OCI-LY1 (cell line): ENCODE data around the gene INPP5J.
A peak's percentile ranks its signal among the peaks of the same experiment; 100 is the strongest.

ENCODE experiments used
- H2AFZ ChIP-seq: fragments of 200-600 bp; sonication (generic), shearing (Covaris generic); 2 replicates; pipeline ENCODE4 v1.6.0; 2014; ENCODE audit warnings: antibody characterized with exemption, mild to moderate bottlenecking, low read length
- H3F3A ChIP-seq: fragments of 200-600 bp; sonication (generic), shearing (Covaris generic); 2 replicates; pipeline ENCODE4 v1.6.0; 2014; ENCODE audit warnings: mild to moderate bottlenecking, antibody characterized with exemption, low read length, moderate library complexity; ENCODE audit not compliant: insufficient read depth
- H3K27ac ChIP-seq: fragments of 200-600 bp; sonication (generic); 2 replicates; pipeline ENCODE4 v1.5.1; 2014; ENCODE audit warnings: low read length, mixed run types, mild to moderate bottlenecking, low read depth; ENCODE audit not compliant: poor library complexity, severe bottlenecking
- H3K27me3 ChIP-seq: fragments of 200-600 bp; sonication (generic); 2 replicates; pipeline ENCODE4 v1.6.0; 2014; ENCODE audit warnings: antibody characterized with exemption, mild to moderate bottlenecking, low read length, moderate library complexity; ENCODE audit not compliant: insufficient read depth
- H3K36me3 ChIP-seq: fragments of 200-600 bp; sonication (generic); 2 replicates; pipeline ENCODE4 v1.6.1; 2014; ENCODE audit warnings: mild to moderate bottlenecking, antibody characterized with exemption, low read length, moderate library complexity, mixed read lengths; ENCODE audit not compliant: insufficient read depth
- H3K4me1 ChIP-seq: fragments of 200-600 bp; sonication (generic); 2 replicates; pipeline ENCODE4 v1.5.1; 2014; ENCODE audit warnings: mild to moderate bottlenecking, low read length, moderate library complexity; ENCODE audit not compliant: insufficient read depth, severe bottlenecking
- H3K4me2 ChIP-seq: fragments of 200-600 bp; sonication (generic), shearing (Covaris generic); 2 replicates; pipeline ENCODE4 v1.6.1; 2014; ENCODE audit warnings: low read length
- H3K4me3 ChIP-seq: fragments of 200-600 bp; sonication (generic); 2 replicates; pipeline ENCODE4 v1.5.1; 2014; ENCODE audit warnings: low read length, low read depth, mild to moderate bottlenecking, mixed read lengths; ENCODE audit not compliant: poor library complexity, severe bottlenecking
- H3K79me2 ChIP-seq: fragments of 200-600 bp; shearing (Covaris generic); 2 replicates; pipeline ENCODE4 v1.6.1; 2016; ENCODE audit warnings: mixed run types, low read length, mixed read lengths; ENCODE audit not compliant: insufficient read depth
- H3K9ac ChIP-seq: fragments of 200-600 bp; sonication (generic), shearing (Covaris generic); 2 replicates; pipeline ENCODE4 v1.6.1; 2014; ENCODE audit warnings: mild to moderate bottlenecking, low read length, mixed read lengths
- H3K9me2 ChIP-seq: fragments of 200-600 bp; sonication (generic), shearing (Covaris generic); 2 replicates; pipeline ENCODE4 v1.6.1; 2014; ENCODE audit warnings: low read depth, mild to moderate bottlenecking, low read length, mixed read lengths
- H3K9me3 ChIP-seq: fragments of 200-600 bp; shearing (Covaris generic); 2 replicates; pipeline ENCODE4 v1.6.1; 2014; ENCODE audit warnings: low read length, mixed read lengths
- H4K20me1 ChIP-seq: fragments of 200-600 bp; sonication (generic), shearing (Covaris generic); 2 replicates; pipeline ENCODE4 v1.6.0; 2016; ENCODE audit warnings: mild to moderate bottlenecking, low read length; ENCODE audit not compliant: insufficient read depth
- CTCF ChIP-seq: fragments of 200-600 bp; sonication (generic), shearing (Covaris generic); IDR thresholded peaks from 2 replicates; pipeline ENCODE4 v1.5.1; 2017; ENCODE audit warnings: mild to moderate bottlenecking, antibody characterized with exemption, low read length, moderate library complexity, mixed read lengths
- EZH2 ChIP-seq: fragments of 200-600 bp; sonication (generic), shearing (Covaris generic); IDR thresholded peaks from 2 replicates; pipeline ENCODE4 v1.8.0; 2017; ENCODE audit warnings: borderline replicate concordance, mixed run types, mild to moderate bottlenecking, antibody characterized with exemption, low read length, moderate library complexity, mixed read lengths

INPP5J gene

GRCh38 chr22:31155422-31155821, 32.7 kb downstream of the INPP5J start:
- Histone ChIP-seq H3K27ac (no peak overlapping the region), H2AFZ (no peak overlapping the region), H3K4me3 (no peak overlapping the region), H3F3A (no peaks in the 10 kb centered on the region), H4K20me1 (no peaks in the 10 kb centered on the region), H3K79me2 (no peaks in the 10 kb centered on the region), H3K9me2 (no peaks in the 10 kb centered on the region), H3K4me2 (no peak overlapping the region), H3K27me3 (no peaks in the 10 kb centered on the region), H3K36me3 (no peaks in the 10 kb centered on the region), H3K9me3 (no peaks in the 10 kb centered on the region), H3K4me1 (peaks cover 7% of the 10 kb centered on the region), H3K9ac (no peak overlapping the region)
- TF ChIP-seq EZH2 (no peak), CTCF (no peak)

GRCh38 chr22:31160328-31160978, 37.7 kb downstream of the INPP5J start:
- H3K27ac ChIP-seq, result no peak overlapping the region
- peaks cover 35% of the 10 kb centered on the region for H3K4me1 ChIP-seq
- no peaks in the 10 kb centered on the region for H3K36me3 ChIP-seq
- H4K20me1 ChIP-seq, result no peaks in the 10 kb centered on the region
- H3F3A ChIP-seq, result no peaks in the 10 kb centered on the region
- TF ChIP-seq EZH2 (no peak), CTCF (no peak)
- no peak overlapping the region for H2AFZ ChIP-seq
- no peaks in the 10 kb centered on the region for H3K9me3 ChIP-seq
- peak overlapping the region; percentile 74 for H3K9ac ChIP-seq
- peak overlapping the region; percentile 81 for H3K4me2 ChIP-seq
- H3K9me2 ChIP-seq, result no peaks in the 10 kb centered on the region
- H3K79me2 ChIP-seq, result peaks cover 7% of the 10 kb centered on the region; the same call in 1 of the 2 replicates
- no peaks in the 10 kb centered on the region for H3K27me3 ChIP-seq
- peak overlapping the region; percentile 82 for H3K4me3 ChIP-seq

GRCh38 chr22:31161386-31161785, 38.6 kb downstream of the INPP5J start:
- no peaks in the 10 kb centered on the region for H3F3A ChIP-seq
- H3K4me2 ChIP-seq, result peak overlapping the region; percentile 81
- TF ChIP-seq EZH2 (no peak), CTCF (no peak)
- peaks cover 7% of the 10 kb centered on the region; the same call in 1 of the 2 replicates for H3K79me2 ChIP-seq
- H3K4me1 ChIP-seq, result peaks cover 35% of the 10 kb centered on the region
- H4K20me1 ChIP-seq, result no peaks in the 10 kb centered on the region
- no peaks in the 10 kb centered on the region for H3K9me2 ChIP-seq
- H3K9me3 ChIP-seq, result no peaks in the 10 kb centered on the region
- no peak overlapping the region for H3K27ac ChIP-seq
- H3K36me3 ChIP-seq, result no peaks in the 10 kb centered on the region
- H3K4me3 ChIP-seq, result peak overlapping the region; percentile 82
- H3K27me3 ChIP-seq, result no peaks in the 10 kb centered on the region
- H2AFZ ChIP-seq, result no peak overlapping the region
- H3K9ac ChIP-seq, result peak overlapping the region; percentile 74; the same call in 1 of the 2 replicates
